Stimulated activated CD8-positive, alpha-beta memory T cell treated with anti-CD3 and anti-CD28 coated beads, Interleukin-12 subunit alpha, Interleukin-12 subunit beta, amount 100 ng/mL, for 24 hours (primary cell): ENCODE data around the gene TMEM132D.

Experiments
- DNase-seq: peaks from one replicate; pipeline ENCODE4 v3.0.0-alpha.2; 2020; ENCODE audit errors: extremely low read depth

TMEM132D gene

DNA sequence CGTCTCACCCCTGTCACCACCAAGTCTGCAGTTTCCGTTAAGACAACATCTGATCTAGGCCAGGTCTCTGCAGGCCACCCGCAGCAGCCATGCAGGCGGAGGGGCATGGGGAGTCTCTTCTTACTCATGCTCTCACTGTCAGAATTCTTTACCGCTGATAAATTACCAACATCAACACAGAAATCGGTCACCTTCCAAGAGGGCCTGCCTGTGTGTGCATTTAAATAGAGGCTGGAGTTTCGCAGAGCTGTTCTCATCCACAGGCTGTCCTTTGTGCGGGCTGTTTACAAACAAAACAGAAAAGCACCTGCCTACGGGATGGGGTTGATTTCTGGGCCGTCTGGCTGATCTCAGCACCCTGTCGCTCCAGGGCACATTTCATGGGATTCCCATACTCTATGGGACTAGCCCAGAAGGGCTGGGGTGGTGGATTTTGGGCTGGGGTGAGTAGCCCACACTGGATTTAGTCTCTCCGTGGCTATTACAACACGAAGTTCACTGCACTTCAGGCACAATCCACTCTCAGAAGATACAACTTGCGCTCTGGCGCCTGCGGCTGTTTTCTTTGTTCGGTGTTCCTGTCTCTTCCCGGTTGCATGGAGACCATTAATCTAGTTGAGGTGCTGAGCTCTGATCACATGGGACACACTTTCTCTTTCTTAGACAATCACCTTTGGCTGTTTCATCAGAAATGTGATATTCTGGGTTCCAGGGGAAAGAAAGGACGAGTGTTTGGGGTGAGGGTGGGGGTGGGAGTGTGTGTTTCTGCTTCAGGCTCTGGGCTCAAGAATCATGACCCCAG, 719.5 kb downstream of the TMEM132D start:
- no peak for DNase-seq

DNA sequence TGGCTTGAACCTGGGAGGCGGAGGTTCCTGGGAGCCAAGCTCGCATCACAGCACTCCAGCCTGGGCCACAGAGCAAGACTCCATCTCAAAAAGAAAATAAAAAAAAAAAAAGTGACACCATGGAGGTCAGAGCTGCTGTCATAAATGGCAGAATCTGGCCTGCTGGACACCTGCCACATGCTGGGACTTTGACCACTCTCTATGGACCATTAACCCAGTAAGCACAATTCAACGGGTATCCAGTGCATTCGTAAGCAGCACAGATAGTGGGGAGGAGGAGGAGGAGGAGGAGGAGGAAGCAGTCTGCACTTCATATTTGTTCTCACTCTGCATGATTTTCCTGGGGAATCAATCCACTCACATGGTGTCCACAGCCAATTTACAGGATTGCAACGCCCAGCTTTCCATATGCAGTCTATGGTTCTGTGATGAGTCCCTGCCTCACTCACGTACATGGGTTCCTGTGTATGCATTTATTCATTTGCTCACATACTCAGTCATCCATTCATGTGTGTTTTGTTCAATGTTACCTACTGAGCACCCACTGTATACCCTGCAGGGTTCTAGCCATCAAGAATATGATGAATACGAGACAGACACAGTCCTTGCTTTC, 723.8 kb downstream of the TMEM132D start:
- no peak for DNase-seq

DNA sequence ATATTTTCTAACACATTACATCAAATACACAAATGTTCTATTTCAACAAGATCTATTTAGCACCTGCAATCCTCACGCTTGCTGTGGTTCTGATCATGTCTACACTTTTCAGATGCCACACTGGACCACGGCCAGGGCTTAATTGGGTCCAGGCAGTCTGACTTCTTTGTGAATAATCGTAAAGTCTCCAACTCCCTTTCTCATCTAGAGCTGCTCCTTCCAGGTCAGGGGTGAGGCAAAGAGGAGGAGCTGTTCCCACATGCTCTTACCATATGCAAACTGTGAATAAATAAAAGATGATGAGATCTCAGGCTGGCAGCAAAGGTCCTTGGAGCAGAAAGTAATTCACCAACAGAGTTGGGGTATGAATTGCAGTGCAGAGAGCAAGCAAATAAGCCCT, 733.9 kb downstream of the TMEM132D start:
- DNase-seq = no peak

DNA sequence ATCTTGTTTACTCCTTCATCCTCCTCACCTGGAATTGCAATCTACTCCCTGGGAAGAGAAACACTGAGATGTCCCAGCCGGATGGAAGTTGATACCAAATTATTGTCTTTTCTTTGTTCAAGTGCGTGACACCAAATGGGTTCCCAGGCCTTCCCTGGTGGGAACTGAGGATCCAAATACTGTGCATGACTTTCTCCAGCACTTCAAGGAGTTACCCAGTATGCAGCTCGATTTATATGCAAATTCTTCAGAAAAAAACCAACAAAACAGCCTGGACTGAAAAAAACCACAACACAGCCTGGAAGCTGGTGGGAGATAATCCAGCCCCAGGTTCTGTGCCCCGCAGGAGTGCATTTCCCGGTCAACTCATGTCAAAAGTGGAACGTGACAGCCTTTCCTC, 740.0 kb downstream of the TMEM132D start:
- DNase-seq = no peak

DNA sequence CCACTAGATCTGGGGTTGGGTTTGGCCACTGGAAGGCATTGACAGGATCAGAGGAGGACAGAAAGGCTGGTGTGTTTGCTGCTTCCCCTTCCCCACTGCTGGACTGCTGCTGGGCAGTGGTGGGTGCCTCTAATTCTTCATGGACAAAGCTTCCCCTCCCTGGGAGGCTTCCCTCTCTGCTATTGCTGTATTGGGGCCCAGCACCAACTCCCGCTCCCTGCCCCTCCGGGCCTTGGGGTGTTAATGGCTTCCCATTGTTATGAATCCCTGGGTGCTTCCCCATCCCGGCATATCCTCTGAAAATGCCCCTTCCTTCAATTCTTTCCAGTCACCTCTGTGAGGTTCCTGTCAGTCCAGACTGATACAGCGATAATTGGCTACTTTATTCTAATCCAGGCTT, 740.4 kb downstream of the TMEM132D start:
- DNase-seq = no peak

DNA sequence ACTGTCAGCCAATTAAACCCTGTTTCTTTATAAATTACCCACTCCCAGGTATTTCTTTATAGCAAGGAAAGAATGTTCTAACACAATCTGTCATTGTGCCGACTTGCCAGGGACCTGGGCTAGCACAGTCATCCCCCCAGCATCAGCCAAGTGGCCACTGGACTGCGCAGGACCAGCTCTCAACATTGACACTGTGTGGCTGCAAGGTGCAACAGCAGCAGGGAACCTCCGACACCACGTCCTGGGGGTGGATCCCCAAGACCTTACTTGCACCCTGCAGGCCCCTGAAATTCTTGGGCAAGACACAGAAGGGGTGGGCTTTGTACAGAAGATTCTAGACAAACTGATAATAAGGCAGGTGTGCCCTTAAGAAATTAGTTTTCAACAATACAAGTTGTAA, 741.0 kb downstream of the TMEM132D start:
- no peak for DNase-seq

DNA sequence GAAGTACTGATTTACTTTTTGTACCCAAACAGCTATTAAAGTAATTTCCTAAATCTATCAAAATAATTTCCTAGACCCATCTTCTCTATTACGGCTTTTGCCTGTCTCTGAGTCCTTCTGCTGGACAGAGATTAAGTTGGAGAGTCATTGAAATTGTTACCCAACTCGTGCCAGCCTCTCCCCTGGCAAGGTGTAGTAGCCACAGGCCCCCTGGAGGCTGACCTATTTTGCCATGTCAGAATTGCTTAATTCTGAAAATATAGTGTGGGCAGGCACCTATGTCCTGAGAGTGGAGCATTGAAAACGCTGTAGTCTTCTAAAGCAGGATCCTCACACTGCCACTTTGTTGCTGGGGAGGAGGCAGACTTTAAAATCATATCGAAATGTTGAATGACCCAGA, 742.3 kb downstream of the TMEM132D start:
- DNase-seq = no peak

DNA sequence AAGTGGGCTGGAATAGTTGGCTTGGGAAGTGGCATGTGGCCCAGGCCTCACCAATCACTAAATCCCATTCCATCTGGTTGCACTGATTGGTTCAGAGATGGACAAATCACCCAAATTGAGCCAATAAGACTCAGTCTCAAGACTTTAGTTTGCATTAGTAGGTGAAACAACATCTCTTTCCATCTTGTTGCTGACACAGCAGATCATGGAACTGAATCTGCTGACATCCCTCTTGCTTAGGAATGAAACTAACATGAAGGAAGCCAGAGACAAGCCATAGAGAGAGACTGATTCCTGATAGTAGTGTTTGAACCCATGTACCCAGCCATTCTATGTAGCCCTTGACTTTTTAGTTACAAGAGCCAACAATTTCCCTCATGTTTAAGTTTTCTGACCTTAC, 743.5 kb downstream of the TMEM132D start:
- no peak for DNase-seq

DNA sequence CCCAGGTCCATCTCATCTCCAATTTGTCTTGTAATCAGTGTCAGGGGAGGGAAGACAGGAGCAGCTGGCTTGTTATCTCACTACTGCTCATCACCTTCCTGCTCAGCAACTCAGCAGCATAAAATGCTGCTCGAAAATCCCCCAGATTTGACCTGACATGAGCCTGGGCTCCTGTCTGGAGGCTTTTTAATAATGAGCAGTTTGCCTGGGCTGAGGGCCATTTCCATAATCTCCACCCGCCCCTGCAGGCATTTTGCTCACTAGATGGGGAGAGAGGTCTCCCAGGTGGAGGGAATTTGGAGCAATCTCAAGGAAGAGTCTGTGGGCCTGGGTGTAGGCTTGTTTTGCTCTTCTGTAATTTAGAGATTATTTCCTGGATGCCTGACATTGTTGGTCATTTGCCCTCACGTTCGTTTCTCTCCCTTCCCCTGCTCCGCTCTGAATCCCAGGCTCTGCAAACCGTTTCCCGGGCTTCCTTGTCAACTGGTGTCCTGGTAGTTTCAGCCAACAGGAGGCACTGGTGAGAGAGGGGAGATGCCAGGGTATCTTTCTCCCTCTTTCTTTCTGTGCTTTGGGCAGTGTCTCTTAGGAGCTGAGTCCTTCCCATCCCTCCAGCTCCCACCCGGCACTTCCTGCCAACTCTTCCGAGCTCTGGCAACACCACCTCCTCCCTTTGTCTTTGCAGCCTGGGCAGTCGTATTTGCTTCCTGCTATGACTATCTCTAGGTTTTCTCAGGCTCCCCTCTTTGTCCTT, 751.3 kb downstream of the TMEM132D start:
- no peak for DNase-seq

DNA sequence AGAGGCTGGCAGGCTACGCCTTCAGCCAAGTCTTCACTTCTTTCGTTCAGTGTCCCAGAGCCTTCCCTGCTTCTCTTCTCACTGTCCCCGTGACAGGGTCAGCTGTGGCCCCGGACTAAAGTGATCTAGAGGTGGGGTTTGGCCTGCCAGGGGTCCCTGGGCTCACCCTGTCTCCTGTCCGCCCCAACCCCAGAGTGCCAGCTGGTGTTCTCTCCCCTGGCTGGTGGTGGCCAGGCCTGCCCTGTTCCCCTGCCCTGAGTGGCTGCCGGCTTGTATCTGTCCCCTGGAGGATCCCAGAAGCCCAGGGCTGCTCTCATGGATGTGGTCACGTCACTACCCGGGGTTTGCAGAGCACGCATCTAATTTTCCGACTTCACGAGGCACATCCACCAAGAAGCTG, 753.1 kb downstream of the TMEM132D start:
- DNase-seq = no peak

DNA sequence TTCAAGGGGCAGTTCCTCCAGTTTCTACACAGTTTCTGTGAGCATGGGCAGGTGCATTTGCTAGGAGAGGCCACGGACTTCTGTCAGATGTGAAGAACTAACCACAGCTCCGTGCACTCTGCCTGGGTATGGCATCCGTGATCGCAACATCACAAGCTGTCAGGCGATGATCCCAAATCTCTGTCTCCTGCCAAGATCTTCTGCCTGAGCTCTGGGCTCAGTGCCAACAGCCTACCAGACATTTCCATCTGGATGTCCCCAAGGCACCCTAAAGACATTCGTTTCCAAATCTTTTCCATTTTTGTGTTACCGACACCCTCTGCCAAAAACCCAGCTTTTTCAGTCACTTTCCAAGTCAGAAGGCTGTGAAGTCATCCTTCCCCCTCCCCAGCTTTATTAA, 758.4 kb downstream of the TMEM132D start:
- no peak for DNase-seq

DNA sequence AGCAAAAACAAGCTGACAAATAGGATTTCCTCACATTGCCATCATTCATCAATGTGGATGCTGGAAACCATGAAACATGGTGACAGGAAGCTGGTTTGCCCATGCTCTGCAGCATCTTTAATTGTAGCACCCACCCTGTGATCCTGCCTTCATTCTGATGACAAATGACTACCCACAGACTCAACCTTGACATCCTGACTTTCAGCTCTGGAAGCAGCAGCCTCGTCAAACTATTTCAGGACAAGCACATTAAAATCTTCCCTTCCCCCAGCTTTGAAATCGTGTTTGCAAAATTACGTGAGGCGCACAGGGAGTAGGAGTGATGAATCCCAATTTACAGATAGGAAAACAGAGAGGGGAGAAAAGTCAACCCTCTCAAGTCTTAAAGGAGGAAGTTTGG, 765.0 kb downstream of the TMEM132D start:
- no peak for DNase-seq

DNA sequence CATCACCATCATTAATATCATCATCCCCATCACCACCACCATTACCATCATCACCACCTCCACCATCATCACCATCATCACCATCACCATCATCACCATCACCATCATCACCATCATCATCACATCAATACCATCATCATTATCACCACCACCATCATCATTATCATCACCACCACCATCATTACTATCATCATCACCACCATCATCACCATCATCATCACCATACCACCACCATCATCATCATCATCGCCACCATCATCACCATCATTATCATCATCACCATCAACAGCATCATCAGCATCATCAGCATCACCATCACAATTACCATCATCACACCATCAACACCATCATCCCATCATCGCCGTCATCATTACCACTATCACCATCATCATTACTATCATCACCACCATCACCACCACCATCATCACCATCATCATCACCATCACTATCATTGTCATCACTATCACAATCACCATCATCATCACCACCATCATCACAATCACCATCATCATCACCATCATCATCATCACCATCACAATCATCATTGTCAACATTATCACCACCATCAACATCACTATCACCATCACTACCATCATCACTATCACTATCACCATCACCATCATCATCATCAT, 767.0 kb downstream of the TMEM132D start:
- DNase-seq = no peak

DNA sequence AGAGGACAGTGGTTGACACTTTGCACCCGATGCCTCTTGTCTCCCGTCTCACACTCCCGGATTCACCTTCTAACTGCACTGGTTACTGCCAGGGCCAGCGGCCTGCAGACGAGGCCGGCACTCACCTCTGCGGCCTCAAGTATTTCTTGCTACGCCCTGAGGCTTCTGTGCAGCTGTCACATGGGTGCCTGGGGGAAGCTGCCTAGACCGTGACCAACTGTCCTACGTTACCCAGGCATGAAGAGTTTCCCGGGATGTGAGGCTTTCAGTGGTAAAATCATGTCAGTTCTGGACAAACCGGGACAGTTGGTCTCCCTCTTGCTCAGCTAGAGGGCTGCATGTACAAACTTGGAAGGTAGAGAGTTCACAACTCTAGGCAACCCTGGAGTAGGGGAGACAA, 776.1 kb downstream of the TMEM132D start:
- no peak for DNase-seq

DNA sequence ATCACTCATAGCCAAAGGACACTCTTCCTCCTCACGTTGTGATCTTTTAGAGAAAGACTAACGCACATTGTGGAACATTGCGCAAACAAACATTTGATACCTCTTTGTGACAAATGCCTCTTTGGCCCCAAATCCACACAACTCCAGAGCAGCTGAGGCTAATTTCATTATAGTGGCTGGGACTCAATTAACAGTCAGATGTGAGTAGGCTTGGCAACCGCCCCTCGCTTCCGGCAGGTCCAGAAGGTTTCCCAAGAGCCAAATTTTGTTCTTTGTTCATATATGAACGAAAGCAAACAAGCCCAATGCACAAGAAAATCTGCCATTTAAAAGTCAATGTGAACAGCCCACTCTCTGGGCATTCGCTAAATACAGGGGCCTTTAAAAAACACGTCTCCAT, 776.6 kb downstream of the TMEM132D start:
- DNase-seq = no peak

DNA sequence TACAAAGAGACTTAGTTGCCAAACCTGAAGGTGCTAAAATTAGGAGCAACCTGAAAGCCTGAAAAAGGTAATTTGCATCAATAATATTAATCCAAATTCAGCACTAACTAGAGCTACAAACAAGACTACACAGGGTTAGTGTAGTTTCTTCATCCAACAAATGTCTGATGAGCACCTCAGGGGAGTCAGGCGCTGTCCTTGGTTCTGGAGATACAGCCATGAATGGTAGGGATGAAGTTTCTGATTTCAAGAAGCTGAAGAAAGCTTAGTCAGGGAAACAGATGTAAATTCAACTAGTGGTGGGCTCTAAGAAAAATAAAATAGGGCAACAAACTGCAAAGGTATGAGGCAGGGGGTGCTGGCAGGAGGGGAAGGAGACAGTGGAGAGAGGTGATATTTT, 784.3 kb downstream of the TMEM132D start:
- DNase-seq = no peak

DNA sequence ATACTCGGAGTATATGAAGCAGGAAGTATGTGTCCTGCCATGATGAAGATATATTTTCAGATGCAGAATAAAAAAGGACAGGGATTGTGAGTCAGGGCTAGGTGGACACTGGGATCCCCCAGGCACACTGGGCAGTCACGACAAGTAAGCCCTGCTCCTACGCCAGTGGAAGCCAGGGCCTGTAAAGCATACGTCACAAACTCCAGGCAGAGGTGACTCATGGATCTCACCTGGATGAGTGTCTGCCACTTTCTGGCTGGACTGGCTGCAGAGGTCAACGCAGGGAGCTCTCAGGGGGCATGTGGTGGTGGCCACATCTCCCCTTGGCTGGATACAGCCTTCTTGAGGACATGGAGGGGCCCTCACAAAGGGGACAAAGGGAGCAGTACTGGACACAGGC, 788.3 kb downstream of the TMEM132D start:
- DNase-seq = no peak

DNA sequence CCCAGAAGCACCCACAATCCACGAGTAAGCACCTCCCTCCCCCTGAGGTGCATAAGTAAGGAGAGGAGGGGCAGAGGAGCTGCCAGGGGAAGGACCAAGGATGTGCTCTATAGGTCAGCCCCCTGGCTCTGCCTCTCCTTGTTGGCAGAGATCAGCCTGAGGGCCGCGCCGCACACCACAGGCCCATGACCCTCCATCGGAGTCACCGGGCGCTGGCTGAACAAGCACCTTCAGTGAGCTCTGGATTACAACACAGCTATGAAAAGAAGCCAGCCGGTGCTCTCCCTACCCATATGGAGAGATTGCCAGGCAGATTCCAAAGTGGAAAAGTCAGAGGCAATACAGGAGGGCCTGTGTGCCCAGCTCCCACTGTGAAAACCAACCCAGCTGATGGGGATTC, 793.2 kb downstream of the TMEM132D start:
- no peak for DNase-seq

DNA sequence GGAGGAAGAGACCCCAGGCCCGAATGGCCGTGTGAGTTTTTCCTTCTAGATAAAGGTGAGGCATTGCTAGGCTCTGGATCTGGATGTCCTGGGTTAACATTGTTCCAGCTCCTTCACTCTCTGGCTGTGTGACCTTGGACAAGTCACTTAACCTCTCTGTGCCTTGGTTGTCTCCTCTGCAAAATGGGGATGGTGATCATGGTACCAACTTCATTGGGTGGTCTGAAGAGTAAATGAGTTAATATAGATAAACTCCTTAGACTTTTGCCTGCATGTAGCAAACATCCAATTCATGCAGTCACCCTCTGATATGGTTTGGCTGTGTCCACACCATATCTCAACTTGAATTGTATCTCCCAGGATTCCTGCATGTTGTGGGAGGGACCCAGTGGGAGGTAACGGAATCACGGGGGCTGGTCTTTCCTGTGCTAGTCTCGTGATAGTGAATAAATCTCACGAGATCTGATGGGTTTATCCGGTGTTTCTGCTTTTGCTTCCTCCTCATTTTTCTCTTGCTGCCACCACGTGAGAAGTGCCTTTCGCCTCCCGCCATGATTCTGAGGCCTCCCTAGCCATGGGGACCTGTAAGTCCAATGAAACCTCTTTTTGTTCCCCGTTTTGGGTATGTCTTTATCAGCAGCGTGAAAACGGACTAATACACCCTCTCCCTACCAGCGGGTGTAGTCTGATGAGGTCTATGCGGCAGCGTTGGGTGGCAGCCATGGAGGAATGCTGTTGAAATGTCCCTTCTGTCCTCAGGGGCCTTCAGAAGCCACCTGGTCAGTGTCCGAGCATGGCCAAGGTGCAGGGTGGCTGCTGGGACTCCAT, 794.4 kb downstream of the TMEM132D start:
- no peak for DNase-seq

DNA sequence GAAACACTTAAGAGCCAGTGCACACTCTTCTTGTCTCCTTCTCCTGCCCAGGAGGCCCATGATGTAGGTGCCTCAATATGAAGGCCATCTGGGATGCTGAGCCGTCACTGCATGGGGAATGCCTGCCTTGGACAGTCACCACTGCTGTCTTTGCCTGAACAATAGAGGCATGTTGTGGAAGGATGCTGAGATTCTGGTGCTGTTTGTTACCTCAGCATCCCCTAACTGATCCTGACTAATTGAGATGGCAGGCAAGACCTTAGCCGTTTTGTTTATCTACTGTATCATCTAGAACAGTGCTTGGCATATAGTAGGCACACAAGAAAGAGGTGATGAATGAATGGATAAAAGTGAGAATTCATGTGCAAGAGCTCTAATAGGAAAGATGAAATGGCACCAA, 797.1 kb downstream of the TMEM132D start:
- no peak for DNase-seq

DNA sequence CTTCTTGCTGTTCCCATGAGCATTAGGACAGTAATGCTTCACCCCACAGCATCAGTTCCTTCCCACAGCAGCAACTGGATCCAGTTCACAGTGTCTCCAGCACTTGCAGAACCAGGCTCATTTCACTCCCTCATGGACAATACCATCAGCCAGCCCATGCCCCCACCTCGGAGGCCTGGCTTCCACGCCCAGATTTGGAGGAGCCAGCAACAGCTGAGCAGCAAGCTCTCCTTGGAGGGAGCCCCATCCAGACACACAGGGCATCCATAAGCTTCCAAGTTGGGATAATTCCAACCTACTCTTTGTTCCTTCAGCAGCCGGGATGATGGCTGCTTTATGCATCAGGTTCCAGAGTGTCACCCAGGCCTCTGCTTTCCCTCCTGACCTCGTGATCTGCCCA, 800.6 kb downstream of the TMEM132D start:
- DNase-seq = no peak

DNA sequence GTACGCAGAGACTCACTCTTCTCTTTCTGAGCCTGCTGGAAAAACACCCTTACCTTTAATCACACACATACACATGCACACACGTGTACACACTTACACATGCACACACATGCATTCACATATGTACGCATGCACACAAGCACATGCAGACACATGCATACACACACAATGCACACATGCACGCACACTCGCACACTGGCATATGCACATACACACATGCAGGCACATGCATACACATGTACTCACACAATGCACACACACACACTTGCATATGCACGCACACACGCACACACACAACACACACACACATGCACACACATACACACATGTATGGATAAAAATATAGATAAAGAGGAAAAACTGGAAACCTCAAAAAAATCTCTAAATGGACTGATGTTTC, 801.6 kb downstream of the TMEM132D start:
- no peak for DNase-seq
